Measurements from ENCODE around the gene EZH1. TPM values are rescaled to one million over a fixed set of nuclear protein-coding genes. Genes with fewer than 3 reads are reported as not detected.

Gene EZH1
- total and polyA plus RNA-seq, 10 of the 15 experiments (the other 5 are each of a cell fraction or from before 2014, with no cell fraction given), result 6.1 to 43.3 (median 16.8) TPM

DNA sequence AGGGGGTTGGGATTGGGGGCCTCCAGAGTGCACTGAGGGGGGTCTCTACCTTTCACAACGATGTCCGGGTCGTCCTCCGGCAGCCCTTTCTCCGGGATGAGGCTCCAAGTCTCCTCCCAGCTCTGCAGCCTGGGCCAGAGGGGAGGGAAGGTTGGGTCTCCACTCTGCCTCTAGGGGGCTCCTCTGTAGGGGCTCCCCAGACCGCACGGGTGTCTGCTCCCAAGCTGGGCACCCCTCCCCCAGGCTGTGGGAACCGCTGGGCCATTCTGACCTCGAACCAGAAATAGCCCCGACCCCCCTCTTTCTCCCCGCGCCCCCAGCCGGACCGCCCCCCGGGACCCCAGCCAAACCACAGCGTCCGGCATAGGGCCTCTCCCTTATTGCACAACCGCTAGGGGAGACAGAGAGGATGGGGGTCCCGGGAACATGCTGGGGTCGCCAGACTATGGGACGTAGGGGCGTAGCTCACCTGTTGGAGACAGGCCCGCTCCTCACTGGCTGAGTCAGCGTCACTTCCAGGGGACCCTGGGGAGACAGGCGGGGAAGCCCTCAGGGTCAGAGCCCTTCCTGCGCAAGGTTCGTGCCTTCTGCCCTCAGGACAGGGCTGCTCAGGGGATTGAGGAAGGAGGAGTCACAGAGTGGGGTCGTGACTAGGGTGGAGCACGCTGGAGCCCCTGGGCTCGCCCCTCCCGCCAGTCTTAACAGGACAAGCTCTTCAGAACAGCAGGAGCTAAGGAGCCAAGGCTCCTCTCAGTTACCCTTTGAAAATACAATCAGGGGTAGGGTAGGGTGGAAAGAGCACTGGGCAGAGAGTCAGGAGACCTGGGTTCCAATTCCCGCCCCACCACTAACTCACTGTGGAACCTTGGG, 70.7 kb downstream of the EZH1 start:
- DNase-seq (ENCODE audit: low read depth, low spot score), result no peak
- peaks cover 43% of the 10 kb centered on the region for H3K79me2 ChIP-seq (ENCODE audit: control insufficient read depth, insufficient read depth, low read length)
- H3K4me2 ChIP-seq (ENCODE audit: control insufficient read depth, insufficient read depth), result peak overlapping the region; percentile 81
- H2AFZ ChIP-seq (ENCODE audit: control insufficient read depth, low read depth, low read length), result no peak overlapping the region
- intact Hi-C loops (cut with micrococcal nuclease; ENCODE audit: unreplicated experiment), result no loop called here
- RAD21 ChIA-PET (ENCODE audit: unreplicated experiment), result interaction anchor here (0.8 to 1.8 kb wide), 12 partner anchors 9 to 96 kb away, joined by 3 to 14 read pairs (median 6); partner anchors contain the start of genes PSMC3IP, RETREG3, TUBG1 and TUBG2
- H4K20me1 ChIP-seq (ENCODE audit: control insufficient read depth, insufficient read depth), result no peaks in the 10 kb centered on the region
- no peaks in the 10 kb centered on the region for H3K27me3 ChIP-seq (replicated peaks in 1 of 2; ENCODE audit: control insufficient read depth in 2 of 2, insufficient read depth in 2 of 2, low read length in 1 of 2)
- H3K9me3 ChIP-seq (replicated peaks; ENCODE audit: control insufficient read depth, insufficient read depth, low read length), result no peaks in the 10 kb centered on the region
- peaks cover 10% of the 10 kb centered on the region for H3K4me1 ChIP-seq (ENCODE audit: control insufficient read depth, insufficient read depth, low read length)
- BruUV-seq (replicated peaks), result no TSS peak
- peak overlapping the region; percentile 58; the same call in 1 of the 2 replicates for H3K9ac ChIP-seq (ENCODE audit: control insufficient read depth, insufficient read depth, low read length)
- peak; percentile 33 for ATAC-seq
- FAIRE-seq, result peak; percentile 78
- in situ Hi-C loops (cut with MboI), result no loop called here
- WGBS (ENCODE audit: insufficient coverage, insufficient replicate concordance, low lambda C conversion rate, missing lambda C conversion rate), result 3% methylated on average over 25 of the region's 32 CpGs
- H3K4me3 ChIP-seq, result peak overlapping the region; percentile 98
- SMC1A ChIA-PET (ENCODE audit: uncharacterized antibody, unreplicated experiment), result interaction anchor here (1.2 to 8.3 kb wide), 8 partner anchors 13 to 95 kb away, joined by 3 to 85 read pairs (median 6); partner anchors contain the start of genes RETREG3 and TUBG1
- POLR2A ChIA-PET, result interaction anchor here (0.6 to 6.6 kb wide), 12 partner anchors 10 to 245 kb away, joined by 3 to 29 read pairs (median 3); partner anchors contain the start of genes TUBG1 and TUBG2
- peak overlapping the region; percentile 61 for H3K27ac ChIP-seq (ENCODE audit: control insufficient read depth, insufficient read depth)
- peaks cover 13 to 30% of the 10 kb centered on the region in 2 experiments; a peak in 3 of 4 replicates for H3K36me3 ChIP-seq (ENCODE audit: control insufficient read depth in 2 of 2, insufficient read depth in 2 of 2, low read length in 1 of 2)
- CTCF ChIA-PET, result interaction anchor here (0.8 to 10.1 kb wide), 20 partner anchors 9 to 146 kb away, joined by 3 to 239 read pairs (median 5); partner anchors contain the start of genes MLX, NAGLU, PSMC3IP and TUBG2
- TF ChIP-seq MEF2A (IDR thresholded peaks at IDR 0.05; ENCODE audit: insufficient read depth, low read depth, low read length), result peak; percentile 63; the same call in 1 of the 2 replicates
- TF ChIP-seq IKZF2 (IDR thresholded peaks at IDR 0.05), result 0 out of 4 replicates have a peak, but pooled peaks of 1 of the 2 experiments have one; percentile 19
- TF ChIP-seq BHLHE40 (IDR thresholded peaks at IDR 0.05; ENCODE audit: borderline replicate concordance in 1 of 2, low read depth in 2 of 2, low read length in 1 of 2), result peak; percentile 56 to 66; a peak in 2 of 4 replicates
- 0 out of 2 replicates have a peak, but pooled peaks have one; percentile 51 for TF ChIP-seq CHD2 (IDR thresholded peaks at IDR 0.05; ENCODE audit: borderline replicate concordance, low read depth, low read length)
- TF ChIP-seq CEBPB (IDR thresholded peaks at IDR 0.05; ENCODE audit: borderline replicate concordance in 1 of 2, low read depth in 2 of 2, low read length in 2 of 2), result peak in 1 of 2 experiments; percentile 49; a peak in 1 of 4 replicates
- TF ChIP-seq NBN (IDR thresholded peaks at IDR 0.05), result no peak
- peak; percentile 40; the same call in 1 of the 2 replicates for TF ChIP-seq EED (IDR thresholded peaks at IDR 0.05; ENCODE audit: low read depth)
- TF ChIP-seq, protein P1, sequence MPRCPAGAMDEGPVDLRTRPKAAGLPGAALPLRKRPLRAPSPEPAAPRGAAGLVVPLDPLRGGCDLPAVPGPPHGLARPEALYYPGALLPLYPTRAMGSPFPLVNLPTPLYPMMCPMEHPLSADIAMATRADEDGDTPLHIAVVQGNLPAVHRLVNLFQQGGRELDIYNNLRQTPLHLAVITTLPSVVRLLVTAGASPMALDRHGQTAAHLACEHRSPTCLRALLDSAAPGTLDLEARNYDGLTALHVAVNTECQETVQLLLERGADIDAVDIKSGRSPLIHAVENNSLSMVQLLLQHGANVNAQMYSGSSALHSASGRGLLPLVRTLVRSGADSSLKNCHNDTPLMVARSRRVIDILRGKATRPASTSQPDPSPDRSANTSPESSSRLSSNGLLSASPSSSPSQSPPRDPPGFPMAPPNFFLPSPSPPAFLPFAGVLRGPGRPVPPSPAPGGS (IDR thresholded peaks at IDR 0.05; ENCODE audit: borderline replicate concordance, insufficient read depth, low read depth, low read length, poor library complexity, severe bottlenecking), result peak; percentile 28
- TF ChIP-seq NR2F1 (conservative IDR thresholded peaks at IDR 0.05), result peak; percentile 73
- no peak; the same call in 1 of the 2 replicates for TF ChIP-seq GATAD2B (conservative IDR thresholded peaks at IDR 0.05; ENCODE audit: low read depth)
- TF ChIP-seq HDAC6 (IDR thresholded peaks at IDR 0.05; ENCODE audit: unreplicated experiment), result no peak
- 0 out of 2 replicates have a peak, but pooled peaks have one; percentile 15 for TF ChIP-seq POLR2A (IDR thresholded peaks at IDR 0.05; ENCODE audit: low read depth, low read length)
- peak; percentile 37; the same call in 1 of the 2 replicates for TF ChIP-seq RAD21 (IDR thresholded peaks at IDR 0.05; ENCODE audit: insufficient read depth, low read depth, low read length)
- peak; percentile 83 for TF ChIP-seq MEF2B (IDR thresholded peaks at IDR 0.05; ENCODE audit: partially characterized antibody, poor library complexity, severe bottlenecking)
- no peak for TF ChIP-seq TCF3 (IDR thresholded peaks at IDR 0.05; ENCODE audit: borderline replicate concordance, insufficient read depth, low read depth, low read length)
- TF ChIP-seq, protein P2, sequence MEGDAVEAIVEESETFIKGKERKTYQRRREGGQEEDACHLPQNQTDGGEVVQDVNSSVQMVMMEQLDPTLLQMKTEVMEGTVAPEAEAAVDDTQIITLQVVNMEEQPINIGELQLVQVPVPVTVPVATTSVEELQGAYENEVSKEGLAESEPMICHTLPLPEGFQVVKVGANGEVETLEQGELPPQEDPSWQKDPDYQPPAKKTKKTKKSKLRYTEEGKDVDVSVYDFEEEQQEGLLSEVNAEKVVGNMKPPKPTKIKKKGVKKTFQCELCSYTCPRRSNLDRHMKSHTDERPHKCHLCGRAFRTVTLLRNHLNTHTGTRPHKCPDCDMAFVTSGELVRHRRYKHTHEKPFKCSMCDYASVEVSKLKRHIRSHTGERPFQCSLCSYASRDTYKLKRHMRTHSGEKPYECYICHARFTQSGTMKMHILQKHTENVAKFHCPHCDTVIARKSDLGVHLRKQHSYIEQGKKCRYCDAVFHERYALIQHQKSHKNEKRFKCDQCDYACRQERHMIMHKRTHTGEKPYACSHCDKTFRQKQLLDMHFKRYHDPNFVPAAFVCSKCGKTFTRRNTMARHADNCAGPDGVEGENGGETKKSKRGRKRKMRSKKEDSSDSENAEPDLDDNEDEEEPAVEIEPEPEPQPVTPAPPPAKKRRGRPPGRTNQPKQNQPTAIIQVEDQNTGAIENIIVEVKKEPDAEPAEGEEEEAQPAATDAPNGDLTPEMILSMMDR (IDR thresholded peaks at IDR 0.05 in 2 of 3, conservative IDR thresholded peaks at IDR 0.05 in 1 of 3; ENCODE audit: control insufficient read depth in 2 of 3, extremely low read depth in 1 of 3, insufficient read depth in 1 of 3, low read depth in 3 of 3, low read length in 3 of 3), result peak; percentile 59 to 85 (median 61)
- 0 out of 2 replicates have a peak, but pooled peaks have one; percentile 49 for TF ChIP-seq DPF2 (IDR thresholded peaks at IDR 0.05)
- peak; percentile 32; the same call in 1 of the 2 replicates for TF ChIP-seq CREM (IDR thresholded peaks at IDR 0.05; ENCODE audit: low read depth)
- no peak for TF ChIP-seq CREB1 (IDR thresholded peaks at IDR 0.05; ENCODE audit: low read depth)

All from GM12878 (cell line).